Hematopoietic multipotent progenitor cell (in vitro differentiated cells): ENCODE data around the gene P2RY14. TPM values are rescaled to one million over a fixed set of nuclear protein-coding genes. Genes with fewer than 3 reads are reported as not detected.

Experiments used
- DNase-seq, 3 donors: peaks; one replicate each; pipeline ENCODE4 v3.0.0-alpha.2; 2011 to 2015; ENCODE audit warnings: low read depth in 2 of 3, low spot score in 2 of 3
- total RNA-seq: library from RNA; depleted of rRNA; stranded (reverse); fragments of >200 nt; gene quantifications from one replicate; pipeline ENCODE4 v1.2.3, GENCODE V29; 2012

P2RY14 gene
- total RNA-seq, 1 donor = 1.1 TPM

DNA sequence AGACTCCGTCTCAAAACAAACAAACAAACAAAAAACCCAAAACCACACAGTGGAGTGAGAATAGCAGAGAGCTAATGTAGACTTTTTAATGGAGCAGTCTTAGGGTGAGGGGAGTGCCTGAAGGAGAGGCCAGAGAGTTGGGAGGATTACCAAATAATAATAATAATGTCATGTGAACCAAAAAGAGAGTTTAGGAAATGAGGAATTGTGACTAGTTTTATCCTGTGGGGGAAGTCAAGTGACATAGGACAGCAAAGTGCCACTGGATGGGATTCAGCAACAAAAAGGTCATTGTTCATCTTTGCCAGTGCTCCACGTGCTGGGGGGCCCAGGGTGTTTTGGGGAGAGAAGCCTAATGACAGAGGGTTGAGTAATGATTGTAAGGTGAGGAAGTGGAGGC is 25.4 kb upstream of the P2RY14 start:
- no peak for DNase-seq

DNA sequence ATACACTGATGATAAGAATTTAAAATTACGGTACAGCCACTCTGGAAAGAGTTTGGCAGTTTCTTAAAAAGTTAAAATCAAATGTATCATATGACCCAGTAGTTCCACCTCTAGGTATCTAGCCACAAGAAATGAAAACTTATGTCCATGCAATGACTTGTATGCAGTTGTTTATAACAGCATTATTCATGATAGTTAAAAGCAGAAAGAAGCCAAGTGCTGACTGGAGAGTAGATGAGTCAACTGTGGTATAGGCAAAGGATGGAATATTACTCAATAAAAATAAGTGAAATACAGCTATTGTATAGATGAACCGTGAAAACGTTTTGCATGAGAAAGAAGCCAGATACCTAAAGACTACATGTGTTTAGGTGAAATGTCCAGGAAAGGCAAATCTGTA is 23.4 kb upstream of the P2RY14 start:
- DNase-seq = no peak

DNA sequence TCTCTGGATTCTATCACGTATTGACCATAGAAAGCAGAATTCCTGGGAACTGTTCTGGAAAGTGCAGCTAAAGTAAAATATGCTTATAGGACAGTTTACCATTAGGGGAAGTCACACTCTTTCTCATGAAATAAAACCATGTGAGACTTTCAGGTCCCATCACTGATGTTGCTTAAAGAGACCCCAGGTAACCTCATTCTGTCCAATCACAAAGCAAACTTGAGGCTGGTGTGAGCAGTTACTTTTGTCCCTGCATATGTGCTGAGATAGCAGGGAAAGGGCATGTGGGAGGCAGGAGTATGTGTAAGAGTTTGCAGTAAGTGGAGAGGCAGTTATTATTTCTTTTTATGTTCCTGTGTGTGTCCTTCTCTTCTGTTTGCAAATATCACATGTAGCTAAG is 22.2 kb upstream of the P2RY14 start:
- no peak for DNase-seq

DNA sequence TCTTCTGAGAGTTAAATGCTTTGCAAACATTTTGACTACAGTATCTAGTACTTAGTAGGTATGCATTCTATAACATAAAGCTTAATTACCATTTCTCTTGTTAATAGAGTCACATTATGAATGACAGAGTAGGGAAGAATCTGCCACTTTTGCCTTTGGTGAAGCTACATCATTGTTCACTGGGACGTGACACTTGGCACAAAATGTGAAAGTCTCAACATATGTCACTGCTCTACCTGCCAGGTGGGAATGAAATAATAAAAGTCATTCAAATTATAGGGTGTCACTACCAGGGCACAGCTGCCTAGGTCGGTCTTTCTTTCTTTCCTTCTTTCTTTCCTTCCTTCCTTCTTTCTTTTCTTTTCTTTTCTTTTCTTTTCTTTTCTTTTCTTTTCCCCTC is 20.7 kb upstream of the P2RY14 start:
- no peak for DNase-seq

DNA sequence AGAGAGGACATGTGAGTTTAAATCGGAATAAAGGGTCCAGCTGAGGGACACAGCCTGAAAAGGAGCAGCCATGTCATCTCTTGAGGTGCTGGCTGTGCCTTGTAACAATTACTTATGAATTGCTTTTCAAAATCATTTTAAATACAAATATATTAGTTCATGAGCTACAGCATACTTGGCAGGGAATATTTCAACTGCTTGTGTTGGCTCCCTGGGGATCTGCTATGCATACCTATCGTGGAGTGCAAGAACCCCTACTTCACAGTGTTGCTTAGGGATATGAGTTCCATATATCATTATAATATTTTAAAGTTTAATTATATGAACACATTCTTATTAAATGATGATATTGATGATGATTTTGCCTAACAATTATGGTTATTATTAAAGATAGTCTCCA is 19.1 kb upstream of the P2RY14 start:
- no peak for DNase-seq

DNA sequence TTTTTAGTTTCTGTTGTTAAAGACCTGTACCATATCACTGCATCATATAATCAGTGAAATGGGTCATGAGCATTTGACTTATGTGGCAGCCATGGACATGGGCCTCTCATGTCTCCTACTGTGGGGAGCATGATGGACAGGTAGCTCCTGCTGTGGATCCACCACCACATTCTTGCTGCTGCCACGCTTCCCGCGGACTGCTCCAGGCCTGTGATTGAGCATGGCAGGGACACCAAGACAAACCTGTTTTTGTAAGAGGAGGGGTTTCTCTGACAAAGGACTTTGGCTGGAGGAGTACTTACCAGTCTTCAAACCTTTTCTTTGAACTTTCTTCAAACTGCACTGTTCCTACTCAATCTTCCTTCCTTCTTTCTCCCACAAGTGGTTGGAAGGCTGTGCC is 17.9 kb upstream of the P2RY14 start:
- DNase-seq = no peak

DNA sequence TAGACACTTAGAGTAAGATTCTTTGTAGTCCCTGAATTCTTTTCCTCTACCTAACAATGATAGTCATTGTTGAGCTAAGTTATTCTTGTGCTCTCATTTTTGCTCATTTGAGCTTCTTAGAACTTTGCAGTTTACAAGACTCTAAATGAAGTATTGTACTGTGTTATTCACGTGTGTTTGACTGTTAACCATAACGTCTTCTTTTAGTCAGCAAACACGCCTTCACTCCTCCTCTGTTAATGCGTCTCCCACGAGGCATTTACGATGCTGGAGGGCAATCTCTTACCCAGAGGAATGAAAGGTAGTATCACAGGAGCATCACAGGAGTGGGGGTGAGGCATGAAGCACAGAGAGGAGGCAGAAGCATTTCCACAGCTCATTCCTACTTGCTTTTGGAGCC is 14.8 kb upstream of the P2RY14 start:
- DNase-seq = no peak

DNA sequence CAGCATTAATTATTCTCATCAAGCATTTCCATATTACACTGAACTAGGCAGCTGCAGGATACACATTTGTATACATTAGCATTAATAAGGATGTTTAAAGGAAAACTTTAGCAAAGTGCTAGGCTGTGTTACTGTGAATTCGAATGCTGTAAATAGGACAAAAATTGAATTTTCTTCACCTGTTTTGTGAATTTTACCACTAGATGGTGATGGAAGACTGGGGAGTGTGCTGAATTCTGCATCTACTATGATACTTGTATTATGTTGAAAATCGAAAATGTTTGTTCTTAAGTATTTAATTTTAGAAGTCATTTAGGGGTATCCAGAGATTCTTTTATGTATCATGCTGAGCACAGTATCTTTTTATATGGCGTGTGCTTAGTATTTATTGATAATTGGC is 12.3 kb upstream of the P2RY14 start:
- peak in 1 of 3 donors; percentile 52 for DNase-seq

DNA sequence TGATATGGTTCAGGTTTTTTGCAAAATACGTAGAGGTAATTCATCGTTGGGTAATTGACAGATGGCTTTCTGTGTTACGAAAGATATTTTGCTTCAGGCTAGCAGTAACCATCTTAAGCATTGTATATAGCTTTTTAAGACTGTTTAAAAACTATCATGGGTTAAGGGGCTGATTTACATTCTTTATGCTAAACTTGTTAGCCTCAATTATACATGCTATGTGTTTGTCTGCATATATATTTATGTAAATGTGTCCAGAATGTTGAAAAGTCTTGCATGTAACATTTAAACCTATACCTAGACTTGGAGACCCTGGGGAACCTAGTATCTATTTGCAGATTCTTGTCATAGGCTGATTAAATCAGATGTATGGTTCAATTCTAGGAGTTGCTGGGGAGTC is 11.1 kb upstream of the P2RY14 start:
- DNase-seq = no peak

DNA sequence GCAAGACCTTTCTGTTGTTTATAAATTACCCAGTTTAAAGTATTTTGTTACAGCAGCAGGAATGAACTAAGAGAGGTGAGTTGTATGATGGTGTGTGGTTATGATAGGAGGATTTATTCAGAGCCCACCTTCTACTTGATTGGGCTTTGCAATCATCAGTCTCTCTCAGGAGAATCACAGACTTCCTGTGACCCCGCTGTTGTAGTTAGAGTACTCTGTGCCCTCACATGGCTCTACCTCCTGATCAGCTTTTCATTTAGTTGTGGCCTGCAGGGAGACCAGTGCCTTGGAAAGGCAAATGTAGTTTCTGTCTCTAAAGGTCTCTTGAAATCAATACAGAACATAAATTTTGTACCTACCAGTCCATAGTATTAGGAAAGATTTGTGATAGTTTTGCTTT is 7.6 kb upstream of the P2RY14 start:
- DNase-seq = no peak

DNA sequence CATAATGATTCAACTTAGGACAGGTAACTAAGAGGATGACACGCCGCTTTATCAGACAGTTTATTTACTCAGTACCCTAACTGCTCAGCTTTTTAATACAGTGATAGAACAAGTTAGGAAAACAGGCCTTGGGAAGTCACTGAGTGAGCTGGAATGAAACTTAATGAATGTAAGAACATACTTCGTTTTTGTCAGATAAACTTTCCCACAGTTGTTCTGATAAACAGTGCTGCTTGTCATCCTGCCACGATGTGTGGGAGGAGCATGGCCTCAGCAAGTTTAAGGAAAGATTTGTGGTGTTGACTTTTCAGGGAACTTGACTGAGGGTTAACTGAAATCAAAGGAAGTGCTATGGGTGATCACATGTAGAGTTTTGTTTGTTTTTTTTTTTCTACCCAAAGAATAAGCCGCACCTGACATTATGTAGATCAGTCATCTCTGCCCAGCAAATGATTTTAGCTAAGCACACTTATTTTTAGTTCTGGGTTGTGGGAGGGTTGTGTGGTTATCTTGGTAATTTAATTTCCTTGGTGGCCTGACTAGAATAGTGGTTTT is 5.6 kb upstream of the P2RY14 start:
- peak in 1 of 3 donors; percentile 11 for DNase-seq

DNA sequence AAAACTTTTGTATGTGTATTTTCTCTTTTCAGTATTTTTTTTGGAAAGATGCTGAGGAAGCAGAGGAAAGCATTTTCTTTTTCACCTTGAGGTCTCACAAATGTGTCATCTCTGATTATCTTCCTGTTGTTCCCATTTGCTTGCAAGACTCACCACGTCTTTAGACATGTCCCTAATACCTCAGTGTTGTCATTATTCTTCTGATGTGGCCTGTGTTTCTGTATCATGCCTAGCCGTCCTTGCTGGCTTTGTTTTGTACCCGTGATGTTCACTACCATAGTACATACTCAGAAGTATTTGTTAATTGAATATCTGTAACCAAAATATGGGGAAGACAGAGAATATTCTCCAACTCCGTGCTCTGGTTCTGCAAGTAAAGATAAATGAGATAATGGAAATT is 5.0 kb upstream of the P2RY14 start:
- DNase-seq = no peak

DNA sequence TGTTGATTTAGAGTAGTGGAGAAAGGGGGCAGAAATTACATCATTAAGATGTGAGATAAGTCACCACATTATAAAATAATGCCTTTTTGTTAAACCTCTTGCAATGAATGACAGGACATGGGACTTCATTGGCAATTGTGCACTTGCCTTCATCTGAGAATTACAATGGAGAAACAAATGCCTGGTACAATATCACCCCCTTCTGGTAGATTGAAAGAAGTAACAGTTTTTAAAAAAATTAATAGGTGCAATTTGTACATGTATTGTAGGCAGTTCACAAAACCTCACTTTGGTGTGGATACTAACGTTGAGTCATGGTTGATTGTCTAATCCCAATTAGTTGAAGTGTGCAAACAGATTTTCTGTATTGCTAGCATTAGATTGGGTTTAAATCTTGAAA is 4.6 kb upstream of the P2RY14 start:
- DNase-seq = peak; percentile 31 to 88 (median 62)

DNA sequence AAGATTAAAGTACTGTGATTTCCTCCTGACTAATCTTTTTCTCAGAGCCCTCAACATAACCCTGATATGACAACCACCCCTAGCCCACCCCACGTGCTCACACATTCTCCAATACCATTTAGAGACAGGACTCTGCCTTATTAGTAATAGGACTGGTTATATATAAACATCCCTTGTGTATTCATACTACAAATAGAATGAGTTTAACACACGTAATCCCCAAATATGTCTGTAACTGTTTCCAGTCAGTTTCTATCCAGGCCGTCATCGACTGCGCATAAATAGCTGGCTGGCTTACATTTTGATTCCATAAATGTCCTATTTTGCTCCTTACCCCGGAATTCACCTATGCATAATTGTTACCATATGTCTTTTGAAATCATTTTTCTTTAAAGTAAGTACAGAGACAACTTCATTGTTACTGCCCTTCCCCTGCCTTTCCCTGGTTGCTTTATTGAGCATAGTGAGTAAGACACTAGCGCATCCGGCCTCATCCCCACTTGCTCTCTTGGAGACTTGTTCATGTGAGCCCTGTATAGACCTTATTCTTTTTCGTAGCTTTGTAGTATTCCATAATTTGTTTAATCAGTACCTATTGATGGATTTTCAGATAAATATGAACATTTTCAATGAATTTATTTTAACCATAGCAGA is 3.5 kb upstream of the P2RY14 start:
- no peak for DNase-seq

DNA sequence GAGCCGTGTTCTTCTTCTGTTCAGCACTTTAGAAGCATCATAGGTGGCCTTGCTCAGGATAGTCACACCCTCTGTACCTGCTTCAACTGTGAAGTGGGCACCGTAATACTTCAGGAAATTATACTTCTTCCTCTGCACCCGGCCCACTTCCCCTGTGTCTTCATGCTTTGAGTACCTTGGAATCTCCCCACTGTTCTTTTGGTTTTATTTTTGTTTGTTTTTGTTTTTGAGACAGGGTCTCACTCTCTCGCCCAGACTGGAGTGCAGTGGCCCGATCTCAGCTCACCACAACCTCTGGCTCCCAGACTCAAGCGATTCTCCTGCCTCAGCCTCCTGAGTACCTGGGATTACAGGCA is 1.7 kb downstream of the P2RY14 start:
- peak in 1 of 3 donors; percentile 35 for DNase-seq

DNA sequence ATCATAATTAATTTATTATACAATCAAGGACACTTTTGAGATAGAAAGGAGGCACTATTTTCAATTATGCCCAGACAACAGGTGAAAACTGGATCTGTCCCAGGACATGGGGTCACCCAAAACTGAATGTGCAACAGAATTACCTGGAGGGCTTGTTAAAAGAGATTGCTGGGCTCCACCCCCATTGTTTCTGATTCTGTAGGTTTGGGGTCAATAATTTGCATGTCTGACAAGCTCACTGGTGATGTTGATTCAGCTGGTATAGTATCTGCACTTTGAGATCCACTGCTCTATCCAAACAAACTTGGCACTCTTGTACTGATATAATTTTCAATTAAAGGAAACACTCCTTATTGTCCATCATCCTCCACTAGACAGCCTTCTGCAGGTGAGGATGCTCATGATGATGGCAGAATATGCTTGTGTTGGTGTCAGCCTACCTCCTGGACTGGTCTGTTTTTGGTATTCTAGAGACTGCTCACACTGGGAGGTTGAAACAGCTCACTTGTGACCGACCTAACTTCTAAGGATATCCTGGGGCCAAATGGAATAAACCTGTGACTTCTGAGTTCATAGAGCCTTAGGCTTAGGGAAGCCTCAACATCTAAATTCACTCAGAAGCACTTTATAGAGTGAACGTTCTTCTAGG is 2.2 kb downstream of the P2RY14 start:
- no peak for DNase-seq

DNA sequence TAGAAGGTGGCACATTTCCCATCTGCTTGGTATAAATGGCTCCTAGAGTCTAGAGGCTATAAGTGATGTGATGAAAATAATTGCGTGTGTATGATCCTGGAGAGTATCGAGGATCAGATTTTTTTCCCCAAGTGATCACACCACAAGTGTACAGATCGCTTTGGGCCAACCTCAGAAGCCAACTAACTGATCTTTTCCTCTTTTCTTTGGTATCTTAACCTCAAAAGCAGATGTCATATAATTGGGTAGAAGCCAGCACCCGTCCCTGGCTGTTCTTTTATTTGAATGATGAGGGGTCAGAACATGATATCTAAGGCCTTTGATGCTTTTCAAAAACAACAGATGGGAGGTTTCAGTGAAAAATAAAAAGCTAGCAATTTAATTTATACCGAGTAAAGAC is 3.3 kb downstream of the P2RY14 start:
- no peak for DNase-seq

DNA sequence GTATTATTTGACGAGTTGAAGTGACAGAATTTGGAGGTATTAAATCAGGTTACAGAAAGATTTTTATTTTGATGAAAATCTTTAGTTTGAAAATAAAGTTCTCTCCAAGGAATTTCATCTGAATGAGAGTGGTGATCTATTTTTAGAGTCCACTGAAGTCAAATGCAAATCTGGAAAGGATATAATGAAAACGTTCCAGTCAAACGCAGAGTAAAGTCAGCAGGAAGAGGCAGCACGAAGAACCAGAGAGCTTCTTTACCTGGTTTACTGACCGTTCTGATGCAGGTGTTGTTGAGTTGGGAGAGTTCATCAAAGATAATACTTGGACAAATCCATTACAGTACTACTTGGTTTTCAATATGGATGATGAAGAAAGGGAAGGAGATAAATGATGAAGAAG is 8.7 kb downstream of the P2RY14 start:
- DNase-seq = no peak

DNA sequence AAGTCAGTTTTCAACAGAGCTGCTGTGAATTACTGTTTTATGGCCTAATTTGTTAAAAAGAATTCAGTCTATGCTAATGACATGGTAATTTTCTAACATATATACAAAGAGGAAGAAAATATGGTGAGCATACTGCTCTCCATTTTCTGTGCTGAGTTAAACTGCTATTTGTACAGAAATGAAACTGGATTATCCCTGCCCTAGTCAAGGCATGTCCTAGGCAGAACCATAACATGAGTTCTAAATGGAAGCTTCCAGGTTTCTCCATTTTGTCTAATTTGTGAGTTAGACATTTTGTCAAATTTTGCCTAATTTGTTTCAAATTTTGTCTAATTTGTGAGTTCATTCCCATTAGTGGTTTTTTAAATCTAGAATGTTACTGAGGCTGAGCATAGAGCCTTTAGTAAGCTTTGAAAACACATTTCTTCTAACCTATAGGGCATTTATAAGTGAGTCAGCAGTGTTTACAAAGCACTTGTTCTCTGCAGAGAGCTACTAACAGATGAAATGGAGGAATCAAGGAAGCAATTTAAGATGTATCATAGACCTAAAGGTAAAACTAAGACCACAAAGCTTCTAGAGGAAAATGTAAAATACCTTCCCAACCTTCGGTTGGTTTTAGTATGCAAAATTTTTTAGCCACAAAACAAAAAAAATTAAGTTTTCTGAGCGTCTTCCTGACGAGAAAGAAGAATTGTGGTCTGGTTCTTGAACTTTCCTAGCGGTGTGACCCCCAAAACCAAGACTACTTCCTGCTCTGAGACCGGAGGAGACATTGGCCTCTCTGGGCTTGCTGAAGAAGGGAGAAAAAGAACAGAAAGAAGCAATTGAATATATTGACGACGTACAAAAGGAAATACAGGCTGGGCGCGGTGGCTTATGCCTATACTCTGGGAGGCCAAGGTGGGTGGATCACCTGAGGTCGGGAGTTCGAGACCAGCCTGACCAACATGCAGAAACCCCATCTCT is 9.8 kb downstream of the P2RY14 start:
- DNase-seq = no peak

DNA sequence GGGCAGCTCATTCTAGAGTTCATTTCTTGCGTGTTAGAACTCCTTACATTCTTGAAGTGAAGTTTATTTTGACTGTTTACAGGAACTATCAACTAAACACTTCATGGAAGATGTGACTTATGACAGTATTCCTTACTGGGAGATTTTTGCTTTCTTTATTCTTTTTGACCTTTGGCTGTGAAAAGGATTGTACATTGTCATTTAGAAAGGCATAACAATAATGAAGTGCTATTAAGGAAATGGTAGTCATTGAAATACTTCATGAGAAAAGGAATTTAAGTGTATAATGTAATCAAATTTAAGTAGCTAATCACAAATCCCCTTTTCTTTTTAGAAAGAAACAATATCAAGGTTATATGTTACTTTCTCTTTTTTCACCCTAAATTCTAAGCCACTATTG is 11.3 kb downstream of the P2RY14 start:
- DNase-seq = no peak

DNA sequence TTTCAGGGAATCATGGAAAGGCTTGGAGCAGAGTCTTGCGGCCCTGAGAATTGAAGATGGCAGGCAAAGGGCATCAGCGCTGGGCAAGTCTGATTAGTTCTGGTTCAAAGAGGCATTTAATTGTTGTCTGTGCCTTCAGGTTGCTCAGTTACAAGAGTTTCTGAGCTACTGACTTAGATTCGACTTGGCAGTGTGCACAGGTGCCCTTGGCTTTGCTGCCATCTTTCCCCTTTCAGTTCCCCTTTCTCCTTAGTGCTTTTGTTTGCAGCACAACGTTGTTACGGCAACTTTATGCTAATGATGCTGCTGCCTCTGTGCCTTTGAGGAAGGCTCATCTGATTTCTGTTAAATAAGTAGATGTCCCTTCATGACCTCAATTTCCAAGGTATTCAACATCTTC is 12.5 kb downstream of the P2RY14 start:
- DNase-seq = peak in 2 of 3 donors; percentile 82 to 95
